ENCODE results near the gene IWS1. TPM values are rescaled to one million over a fixed set of nuclear protein-coding genes. Genes with fewer than 3 reads are reported as not detected.

The IWS1 gene
- total RNA-seq, 1 donor from 2014 or later = 77.1 TPM

- DNase-seq (ENCODE audit: low read depth) = no peak
- TF ChIP-seq CTCF (conservative IDR thresholded peaks at IDR 0.05; ENCODE audit: low read depth, low read length) = no peak
- no peak overlapping the region for H3K4me3 ChIP-seq (ENCODE audit: low read depth, low read length)
Measured at GRCh38 chr2:127520424-127520823, 5.9 kb downstream of the IWS1 start.

DNA sequence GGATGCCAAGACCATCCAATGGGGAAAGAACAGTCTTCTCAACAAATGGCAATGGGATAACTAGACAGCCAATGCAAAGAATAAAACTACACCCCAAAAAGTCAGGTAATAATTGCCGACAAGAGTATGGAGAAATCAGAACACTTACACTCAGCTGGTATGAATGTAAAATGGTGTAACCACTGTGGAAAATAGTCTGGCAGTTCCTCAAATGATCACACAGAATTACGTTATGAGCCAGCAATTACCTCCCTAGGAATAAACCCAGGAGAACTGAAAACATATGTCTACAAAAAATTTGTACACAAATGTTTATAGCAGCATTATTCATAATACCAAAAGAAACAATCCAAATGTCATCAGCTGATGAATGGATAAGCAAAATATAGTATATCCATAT lies 8.8 kb downstream of the IWS1 start:
- no peak for TF ChIP-seq CTCF (conservative IDR thresholded peaks at IDR 0.05; ENCODE audit: low read depth, low read length)
- H3K4me3 ChIP-seq (ENCODE audit: low read depth, low read length) = no peak overlapping the region
- no peak for DNase-seq (ENCODE audit: low read depth)

DNA sequence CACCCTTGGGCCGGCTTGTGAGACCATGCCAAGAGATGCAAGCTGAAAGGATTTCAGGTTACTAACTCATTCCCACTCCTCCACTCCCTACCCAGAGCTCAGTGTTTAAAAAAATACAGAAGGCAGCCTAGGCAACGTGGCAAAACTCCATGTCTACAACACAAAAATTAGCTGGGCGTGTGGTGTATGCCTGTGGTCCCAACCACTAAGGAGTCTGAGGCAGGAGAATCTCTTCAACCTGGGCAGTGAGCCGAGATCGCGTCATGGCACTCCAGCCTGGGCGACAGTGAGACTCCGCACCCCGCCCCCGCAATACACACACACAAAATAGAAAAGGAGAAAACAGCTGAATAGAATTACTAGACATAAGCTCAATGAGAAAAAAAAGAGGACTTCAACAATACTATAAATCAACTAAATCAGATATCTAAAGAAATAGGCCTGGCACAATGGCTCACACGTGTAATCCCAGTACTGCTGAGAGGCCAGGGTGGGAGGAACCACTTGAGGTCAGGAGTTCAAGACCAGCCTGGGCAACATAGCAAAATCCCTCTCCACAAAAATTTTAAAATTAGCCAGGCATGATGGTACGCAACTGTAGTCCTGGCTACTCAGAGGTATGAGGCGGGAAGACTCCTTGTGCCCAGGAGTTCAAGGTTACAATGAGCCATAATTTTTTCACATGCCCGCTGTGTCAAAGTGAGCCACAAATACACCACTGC lies 10.1 kb downstream of the IWS1 start:
- TF ChIP-seq CTCF (conservative IDR thresholded peaks at IDR 0.05; ENCODE audit: low read depth, low read length) = no peak
- DNase-seq (ENCODE audit: low read depth) = no peak
- H3K4me3 ChIP-seq (ENCODE audit: low read depth, low read length) = no peak overlapping the region

- no peak for DNase-seq (ENCODE audit: low read depth)
- TF ChIP-seq CTCF (conservative IDR thresholded peaks at IDR 0.05; ENCODE audit: low read depth, low read length) = no peak
- no peak overlapping the region for H3K4me3 ChIP-seq (ENCODE audit: low read depth, low read length)
Measured at GRCh38 chr2:127515383-127515915, 10.8 kb downstream of the IWS1 start.

GRCh38 chr2:127514485-127514884 lies 11.8 kb downstream of the IWS1 start:
- H3K4me3 ChIP-seq (ENCODE audit: low read depth, low read length) = no peak overlapping the region
- no peak for TF ChIP-seq CTCF (conservative IDR thresholded peaks at IDR 0.05; ENCODE audit: low read depth, low read length)

DNA sequence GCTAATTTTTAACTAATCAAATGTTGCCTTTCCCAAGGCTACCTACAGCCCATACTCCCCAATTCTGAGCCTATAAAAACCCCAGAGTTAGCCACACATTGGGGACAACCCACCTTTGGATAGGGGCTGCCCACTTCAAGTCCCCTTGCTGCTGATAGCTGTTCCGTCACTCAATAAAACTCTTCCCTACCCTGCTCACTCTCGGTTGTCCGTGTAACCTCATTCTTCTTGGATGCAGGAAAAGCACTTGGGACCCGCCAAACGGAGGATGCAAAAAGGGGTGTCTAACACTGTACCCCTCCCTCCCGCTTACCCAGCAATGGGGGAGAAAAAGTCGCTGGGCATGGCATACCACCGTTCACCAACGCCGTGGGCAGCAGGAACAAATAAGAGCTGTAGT lies 12.2 kb downstream of the IWS1 start:
- TF ChIP-seq CTCF (conservative IDR thresholded peaks at IDR 0.05; ENCODE audit: low read depth, low read length) = no peak
- no peak for DNase-seq (ENCODE audit: low read depth)
- no peak overlapping the region for H3K4me3 ChIP-seq (ENCODE audit: low read depth, low read length)

More at GRCh38 chr2:127514485-127514884, 11.8 kb downstream of the IWS1 start:
- no peak for DNase-seq (ENCODE audit: low read depth)

GRCh38 chr2:127512362-127512761 lies 13.9 kb downstream of the IWS1 start:
- H3K4me3 ChIP-seq (ENCODE audit: low read depth, low read length) = no peak overlapping the region
- no peak for DNase-seq (ENCODE audit: low read depth)
- TF ChIP-seq CTCF (conservative IDR thresholded peaks at IDR 0.05; ENCODE audit: low read depth, low read length) = no peak
